ENCODE measurements around the gene RAB8A.

Gene RAB8A

DNA sequence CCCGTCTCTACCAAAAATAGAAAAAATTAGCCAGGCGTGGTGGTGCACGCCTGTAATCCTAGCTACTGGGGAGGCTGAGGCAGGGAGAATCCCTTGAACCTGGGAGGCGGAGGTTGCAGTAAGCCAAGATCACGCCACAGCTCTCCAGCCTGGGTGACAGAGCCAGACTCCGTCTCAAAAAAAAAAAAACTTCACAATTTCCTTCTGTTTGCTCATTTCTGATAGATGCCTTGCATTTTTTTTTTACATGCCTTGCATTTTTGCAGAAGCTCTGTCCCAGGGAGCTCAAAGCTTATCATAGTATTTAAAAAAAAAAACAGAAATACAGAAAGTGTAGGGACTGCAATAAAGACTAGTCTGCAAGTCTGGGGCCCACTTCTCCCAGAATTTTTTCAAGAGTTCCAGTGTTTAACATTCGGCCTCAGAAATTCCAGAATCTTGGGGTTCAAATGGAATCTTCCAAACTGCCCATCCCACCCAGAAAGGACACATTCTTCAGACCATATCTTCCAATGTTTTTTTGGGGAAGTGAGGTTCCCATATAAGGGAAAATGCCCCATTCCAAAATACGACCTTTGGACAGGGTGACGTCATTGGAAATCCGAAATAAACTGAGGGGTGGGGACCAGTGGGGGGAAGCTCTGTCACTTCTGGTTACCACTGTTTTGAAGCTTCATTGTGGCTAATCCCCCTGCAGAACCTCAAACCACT is 17.2 kb upstream of the RAB8A start:
- no peak overlapping the region for H3K56ac ChIP-seq (ENCODE audit: low read length)
- H3K36me3 ChIP-seq (ENCODE audit: control insufficient read depth, insufficient read depth, low read length) = peaks cover 36% of the 10 kb centered on the region
- no peak overlapping the region for H2AK5ac ChIP-seq (ENCODE audit: low read length)
- no peaks in the 10 kb centered on the region for H3K79me2 ChIP-seq (ENCODE audit: control insufficient read depth, insufficient read depth, low read length)
- no peak overlapping the region for H2BK15ac ChIP-seq (replicated peaks; ENCODE audit: low read depth)
- H3K27me3 ChIP-seq (ENCODE audit: insufficient read depth, low read length, poor library complexity) = no peaks in the 10 kb centered on the region
- no peak overlapping the region for H2BK120ac ChIP-seq (ENCODE audit: low read depth, low read length)
- no peak overlapping the region for H4K8ac ChIP-seq (ENCODE audit: low read depth, low read length)
- DNase-seq = no peak
- no peak overlapping the region for H3K9ac ChIP-seq (ENCODE audit: low read length)
- no peak overlapping the region for H3K4me2 ChIP-seq (ENCODE audit: low read length)
- H3K4me1 ChIP-seq (ENCODE audit: control insufficient read depth, low read depth, low read length) = no peaks in the 10 kb centered on the region
- no peak overlapping the region for H2BK5ac ChIP-seq (ENCODE audit: low read length)
- H3K27ac ChIP-seq (ENCODE audit: low read depth, low read length) = no peak overlapping the region
- H3K18ac ChIP-seq (ENCODE audit: low read length) = no peak overlapping the region
- H4K5ac ChIP-seq (ENCODE audit: low read length) = no peak overlapping the region
- peaks cover 1% of the 10 kb centered on the region for H3K79me1 ChIP-seq (ENCODE audit: low read length)
- H3K23ac ChIP-seq (ENCODE audit: low read length) = no peak overlapping the region
- no CpG with 5 or more reads among the region's 10 CpGs for WGBS (ENCODE audit: extremely low coverage, insufficient coverage, low lambda C conversion rate)
- no peak overlapping the region for H3K4me3 ChIP-seq (ENCODE audit: low read length)
- H3K4ac ChIP-seq (ENCODE audit: low read depth, low read length) = no peak overlapping the region

DNA sequence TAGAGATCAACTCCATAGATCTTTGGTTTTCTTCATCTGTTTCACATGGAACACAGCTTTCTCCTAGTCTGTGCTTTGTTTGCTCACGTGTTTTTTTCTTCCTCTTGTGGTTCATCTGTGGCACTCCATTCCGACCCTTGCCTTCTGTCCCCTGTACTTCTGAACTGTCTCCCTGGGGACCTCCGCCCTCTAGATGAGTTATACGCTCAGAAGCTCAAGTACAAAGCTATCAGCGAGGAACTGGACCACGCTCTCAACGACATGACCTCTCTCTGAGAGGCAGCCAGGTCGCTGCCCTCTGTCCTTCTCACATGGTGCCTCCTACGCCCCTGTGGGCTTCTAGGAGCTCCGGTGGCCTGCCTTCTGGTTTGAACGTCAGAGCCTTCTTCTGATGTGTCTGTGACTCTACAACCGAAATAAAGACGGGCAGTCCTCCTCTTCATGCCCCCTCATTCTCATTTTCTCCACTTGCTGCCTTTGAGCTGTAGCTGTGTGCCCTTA is 16.6 kb upstream of the RAB8A start:
- Histone ChIP-seq H3K79me1 (ENCODE audit: low read length) (peaks cover 3% of the 10 kb centered on the region), H2BK5ac (ENCODE audit: low read length) (no peak overlapping the region), H3K79me2 (ENCODE audit: control insufficient read depth, insufficient read depth, low read length) (no peaks in the 10 kb centered on the region), H2BK120ac (ENCODE audit: low read depth, low read length) (no peak overlapping the region), H3K4me2 (ENCODE audit: low read length) (no peak overlapping the region), H3K36me3 (ENCODE audit: control insufficient read depth, insufficient read depth, low read length) (peaks cover 36% of the 10 kb centered on the region), H3K4me1 (ENCODE audit: control insufficient read depth, low read depth, low read length) (no peaks in the 10 kb centered on the region), H3K23ac (ENCODE audit: low read length) (no peak overlapping the region), H3K18ac (ENCODE audit: low read length) (no peak overlapping the region), H4K8ac (ENCODE audit: low read depth, low read length) (no peak overlapping the region), H2BK15ac (replicated peaks; ENCODE audit: low read depth) (no peak overlapping the region), H3K4me3 (ENCODE audit: low read length) (no peak overlapping the region), H3K9ac (ENCODE audit: low read length) (no peak overlapping the region), H3K4ac (ENCODE audit: low read depth, low read length) (no peak overlapping the region), H2AK5ac (ENCODE audit: low read length) (no peak overlapping the region), H3K27me3 (ENCODE audit: insufficient read depth, low read length, poor library complexity) (no peaks in the 10 kb centered on the region), H4K5ac (ENCODE audit: low read length) (no peak overlapping the region), H3K56ac (ENCODE audit: low read length) (no peak overlapping the region), H3K27ac (ENCODE audit: low read depth, low read length) (no peak overlapping the region)
- no peak for DNase-seq
- no CpG with 5 or more reads among the region's 13 CpGs for whole genome bisulfite sequencing (ENCODE audit: extremely low coverage, insufficient coverage, low lambda C conversion rate)

- Histone ChIP-seq H3K27ac (ENCODE audit: low read depth, low read length) (no peak overlapping the region), H3K4me2 (ENCODE audit: low read length) (no peak overlapping the region), H4K8ac (ENCODE audit: low read depth, low read length) (no peak overlapping the region), H3K79me1 (ENCODE audit: low read length) (peaks cover 3% of the 10 kb centered on the region), H2BK5ac (ENCODE audit: low read length) (no peak overlapping the region), H3K4ac (ENCODE audit: low read depth, low read length) (no peak overlapping the region), H3K36me3 (ENCODE audit: control insufficient read depth, insufficient read depth, low read length) (peaks cover 31% of the 10 kb centered on the region), H3K4me3 (ENCODE audit: low read length) (no peak overlapping the region), H2BK15ac (replicated peaks; ENCODE audit: low read depth) (no peak overlapping the region), H3K56ac (ENCODE audit: low read length) (no peak overlapping the region), H2BK120ac (ENCODE audit: low read depth, low read length) (no peak overlapping the region), H4K5ac (ENCODE audit: low read length) (no peak overlapping the region), H3K4me1 (ENCODE audit: control insufficient read depth, low read depth, low read length) (no peaks in the 10 kb centered on the region), H3K27me3 (ENCODE audit: insufficient read depth, low read length, poor library complexity) (no peaks in the 10 kb centered on the region), H3K18ac (ENCODE audit: low read length) (no peak overlapping the region), H3K9ac (ENCODE audit: low read length) (no peak overlapping the region), H3K23ac (ENCODE audit: low read length) (no peak overlapping the region), H2AK5ac (ENCODE audit: low read length) (no peak overlapping the region), H3K79me2 (ENCODE audit: control insufficient read depth, insufficient read depth, low read length) (no peaks in the 10 kb centered on the region)
- DNase-seq = no peak
- WGBS (ENCODE audit: extremely low coverage, insufficient coverage, low lambda C conversion rate) = no CpG with 5 or more reads among the region's 10 CpGs
These were observed 15.3 kb upstream of the RAB8A start for GRCh38 chr19:16096280-16096855.

DNA sequence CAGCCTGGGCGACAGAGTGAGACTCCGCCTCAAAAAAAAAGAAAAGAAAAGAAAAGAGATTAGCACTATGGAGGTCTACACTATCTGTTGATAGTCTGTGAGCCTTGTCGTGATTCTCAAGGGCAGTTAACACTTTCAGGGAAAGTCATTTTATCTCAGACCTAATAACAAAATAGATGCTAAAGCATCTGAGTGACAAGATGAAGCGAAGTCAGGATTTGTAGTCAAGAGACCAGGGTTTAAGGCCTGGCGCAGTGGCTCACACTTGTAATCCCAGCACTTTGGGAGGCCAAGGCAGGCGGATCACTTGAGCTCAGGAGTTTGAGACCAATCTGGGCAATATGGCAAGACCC is 13.3 kb upstream of the RAB8A start:
- DNase-seq = no peak
- Histone ChIP-seq H3K27ac (ENCODE audit: low read depth, low read length) (no peak overlapping the region), H3K79me2 (ENCODE audit: control insufficient read depth, insufficient read depth, low read length) (no peaks in the 10 kb centered on the region)

DNA sequence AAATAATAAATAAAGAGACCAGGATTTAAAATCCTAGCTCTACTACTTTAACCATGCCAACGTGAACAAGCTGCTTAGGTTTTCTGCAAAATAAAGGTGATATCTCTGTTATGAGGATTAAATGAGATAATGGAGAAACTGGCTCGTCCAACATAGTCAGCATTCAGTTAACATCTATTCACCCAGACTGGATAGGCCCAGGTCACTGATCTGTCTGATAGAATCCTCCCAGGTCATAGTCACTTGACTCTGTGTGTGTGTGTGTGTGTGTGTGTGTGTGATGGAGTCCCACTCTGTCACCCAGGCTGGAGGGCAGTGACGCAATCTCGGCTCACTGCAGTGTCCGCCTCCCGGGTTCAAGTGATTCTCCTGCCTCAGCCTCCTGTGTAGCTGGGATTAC is 12.9 kb upstream of the RAB8A start:
- Histone ChIP-seq H3K9ac (ENCODE audit: low read length) (no peak overlapping the region), H2BK15ac (replicated peaks; ENCODE audit: low read depth) (no peak overlapping the region), H3K27ac (ENCODE audit: low read depth, low read length) (no peak overlapping the region), H3K4me3 (ENCODE audit: low read length) (no peak overlapping the region), H3K36me3 (ENCODE audit: control insufficient read depth, insufficient read depth, low read length) (peaks cover 23% of the 10 kb centered on the region), H2AK5ac (ENCODE audit: low read length) (no peak overlapping the region), H3K18ac (ENCODE audit: low read length) (no peak overlapping the region), H4K8ac (ENCODE audit: low read depth, low read length) (no peak overlapping the region), H3K4ac (ENCODE audit: low read depth, low read length) (no peak overlapping the region), H2BK5ac (ENCODE audit: low read length) (no peak overlapping the region), H2BK120ac (ENCODE audit: low read depth, low read length) (no peak overlapping the region), H3K4me2 (ENCODE audit: low read length) (no peak overlapping the region), H3K23ac (ENCODE audit: low read length) (no peak overlapping the region), H3K79me1 (ENCODE audit: low read length) (peaks cover 1% of the 10 kb centered on the region), H3K79me2 (ENCODE audit: control insufficient read depth, insufficient read depth, low read length) (no peaks in the 10 kb centered on the region), H3K27me3 (ENCODE audit: insufficient read depth, low read length, poor library complexity) (no peaks in the 10 kb centered on the region), H3K56ac (ENCODE audit: low read length) (no peak overlapping the region), H3K4me1 (ENCODE audit: control insufficient read depth, low read depth, low read length) (no peaks in the 10 kb centered on the region), H4K5ac (ENCODE audit: low read length) (no peak overlapping the region)
- DNase-seq = no peak
- no CpG with 5 or more reads among the region's 6 CpGs for WGBS (ENCODE audit: extremely low coverage, insufficient coverage, low lambda C conversion rate)

More for the DNA sequence above, 13.3 kb upstream of the RAB8A start:
- Histone ChIP-seq H4K8ac (ENCODE audit: low read depth, low read length) (no peak overlapping the region), H3K4me1 (ENCODE audit: control insufficient read depth, low read depth, low read length) (no peaks in the 10 kb centered on the region), H2BK120ac (ENCODE audit: low read depth, low read length) (no peak overlapping the region), H3K4ac (ENCODE audit: low read depth, low read length) (no peak overlapping the region), H2BK5ac (ENCODE audit: low read length) (no peak overlapping the region), H3K36me3 (ENCODE audit: control insufficient read depth, insufficient read depth, low read length) (peaks cover 27% of the 10 kb centered on the region), H3K4me3 (ENCODE audit: low read length) (no peak overlapping the region), H3K18ac (ENCODE audit: low read length) (no peak overlapping the region), H3K4me2 (ENCODE audit: low read length) (no peak overlapping the region), H3K56ac (ENCODE audit: low read length) (no peak overlapping the region), H2AK5ac (ENCODE audit: low read length) (no peak overlapping the region), H3K27me3 (ENCODE audit: insufficient read depth, low read length, poor library complexity) (no peaks in the 10 kb centered on the region), H2BK15ac (replicated peaks; ENCODE audit: low read depth) (no peak overlapping the region), H3K79me1 (ENCODE audit: low read length) (peaks cover 1% of the 10 kb centered on the region), H3K23ac (ENCODE audit: low read length) (no peak overlapping the region), H3K9ac (ENCODE audit: low read length) (no peak overlapping the region), H4K5ac (ENCODE audit: low read length) (no peak overlapping the region)
- WGBS (ENCODE audit: extremely low coverage, insufficient coverage, low lambda C conversion rate) = no CpG with 5 or more reads among the region's 6 CpGs

All from mesendoderm (in vitro differentiated cells).